ENCODE data around the gene ZMYND11.
"Not testable (repeated sequence)": the region's sequence is repeated elsewhere in the genome, so short reads cannot be mapped to it uniquely, and the experiment has no call there.

Gene ZMYND11

GRCh38 chr10:283140-283479, 147.9 kb downstream of the ZMYND11 start:
- no peak for DNase-seq (ENCODE audit: low spot score)

DNA sequence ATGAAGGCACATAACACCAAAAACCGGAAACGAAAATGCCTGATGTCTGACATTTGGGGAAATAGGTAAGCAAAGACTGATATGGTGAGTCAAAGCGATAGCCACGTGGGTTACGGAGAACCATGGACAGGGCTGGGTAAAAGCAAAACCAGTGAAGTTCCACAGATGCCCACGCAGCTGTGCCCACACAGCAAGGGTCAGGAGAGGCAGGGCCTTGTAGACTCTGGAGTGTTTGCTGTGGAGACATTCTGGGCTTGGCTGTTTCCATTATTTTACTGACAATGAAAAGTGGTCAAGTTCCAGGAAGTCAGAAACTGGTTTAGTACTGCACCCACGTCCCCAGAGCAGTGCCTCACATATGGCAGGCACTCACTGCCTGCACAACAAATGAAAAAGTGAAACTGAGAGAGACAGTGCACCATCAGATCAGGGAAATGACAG, 148.7 kb downstream of the ZMYND11 start:
- peak; percentile 69 for DNase-seq (ENCODE audit: low spot score)

DNA sequence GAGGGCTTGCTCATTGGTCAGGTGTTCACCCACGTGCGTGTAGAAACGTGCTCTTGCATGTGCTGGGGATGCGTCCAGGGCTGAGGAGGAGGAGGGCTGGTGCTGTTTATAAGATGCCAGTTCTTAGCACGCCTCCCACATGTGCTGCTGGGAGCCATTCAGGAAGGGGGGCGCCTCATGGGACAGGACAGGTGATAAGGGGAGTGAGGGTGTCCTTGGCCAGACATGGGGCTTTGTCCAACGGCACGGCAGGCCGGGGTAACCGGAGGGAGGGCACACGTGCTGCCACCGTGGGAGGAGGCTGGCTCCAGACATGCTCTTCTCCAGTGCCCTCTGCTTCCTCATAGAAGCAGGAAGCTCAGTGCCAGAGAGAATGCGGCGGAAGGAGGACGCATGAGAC, 150.0 kb downstream of the ZMYND11 start:
- DNase-seq (ENCODE audit: low spot score), result no peak

GRCh38 chr10:287026-287709, 151.9 kb downstream of the ZMYND11 start:
- DNase-seq (ENCODE audit: low spot score), result no peak

GRCh38 chr10:287814-288213, 152.6 kb downstream of the ZMYND11 start:
- no peak for DNase-seq (ENCODE audit: low spot score)

DNA sequence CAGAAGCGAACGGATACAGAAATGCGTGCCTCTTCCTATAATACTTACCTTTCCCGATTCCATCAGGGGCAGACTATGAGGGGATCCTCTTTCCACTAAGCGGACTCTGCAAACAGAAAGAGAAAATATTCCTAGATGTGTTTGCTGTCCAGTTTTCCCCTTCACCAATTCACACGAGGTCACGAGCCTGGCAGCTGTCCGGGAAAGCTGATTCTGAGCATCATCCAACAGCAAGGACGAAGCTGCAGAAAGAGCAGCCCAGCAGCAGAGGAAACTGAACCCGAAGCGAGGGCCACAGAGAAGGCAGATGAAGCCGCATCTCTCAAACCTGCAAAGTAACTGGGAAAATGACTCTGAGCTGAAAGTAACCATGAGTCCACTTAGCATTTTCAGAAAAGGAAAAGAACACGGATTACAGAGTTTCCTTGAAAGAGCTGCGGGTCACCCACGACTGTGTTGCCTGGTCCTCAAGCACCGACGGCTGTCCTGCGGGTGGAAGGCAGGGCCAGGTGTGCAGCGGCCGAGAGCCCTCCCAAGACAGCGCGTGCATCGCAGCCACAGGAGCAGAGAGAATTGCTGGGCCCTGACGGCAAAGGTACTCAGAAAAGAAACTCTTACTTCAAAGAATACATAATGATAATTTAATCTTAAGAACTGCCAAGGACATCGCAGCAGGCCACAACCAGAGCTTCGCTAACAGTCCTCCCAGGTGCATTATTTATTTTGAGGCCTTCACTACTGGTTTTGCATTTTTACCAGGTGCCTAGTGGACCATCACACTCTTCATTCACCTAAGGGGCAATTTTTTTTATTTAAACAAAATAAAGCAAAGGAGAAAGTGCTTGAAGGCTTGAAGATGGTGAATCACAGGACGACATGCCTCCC, 153.3 kb downstream of the ZMYND11 start:
- peak; percentile 71 for DNase-seq (ENCODE audit: low spot score)

DNA sequence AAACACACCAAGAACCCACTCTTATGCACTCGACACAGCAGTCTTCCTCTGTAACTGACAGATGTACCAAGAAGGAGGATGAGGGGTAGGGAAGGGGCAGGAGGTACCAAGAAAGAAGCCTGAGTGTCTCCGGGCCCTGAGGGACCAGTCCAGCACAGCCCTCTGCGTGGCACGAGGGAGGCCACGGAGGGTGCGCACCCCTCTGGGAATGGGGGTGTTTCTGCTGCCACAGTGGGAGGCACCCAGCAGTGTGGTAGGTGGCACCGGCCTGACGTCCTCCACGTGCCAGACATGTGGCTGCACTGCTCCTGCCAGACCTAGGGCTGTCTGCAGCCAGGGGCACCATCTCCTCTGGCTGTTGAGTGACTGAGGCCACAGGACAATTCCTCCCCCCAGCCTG, 154.3 kb downstream of the ZMYND11 start:
- no peak for DNase-seq (ENCODE audit: low spot score)

GRCh38 chr10:290026-290725, 154.9 kb downstream of the ZMYND11 start:
- DNase-seq (ENCODE audit: low spot score), result no peak

DNA sequence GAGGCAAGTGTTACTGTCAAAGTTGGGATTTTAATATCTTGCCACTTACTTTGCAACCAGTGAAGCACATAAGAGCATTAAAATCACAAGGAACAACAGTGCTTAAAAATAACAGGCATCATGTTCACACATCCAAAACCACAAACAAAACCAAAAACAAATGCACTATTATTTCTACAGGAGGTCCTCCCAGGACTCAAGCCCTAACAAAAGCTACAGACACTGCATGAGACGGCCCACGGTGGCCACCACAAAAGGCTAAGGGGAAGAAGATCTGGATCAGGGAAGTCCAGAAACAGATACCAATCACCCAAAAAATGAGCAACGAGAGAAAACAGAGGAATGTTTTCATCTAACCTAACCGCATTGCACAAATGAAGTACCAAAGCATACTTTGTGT, 158.4 kb downstream of the ZMYND11 start:
- no peak for DNase-seq (ENCODE audit: low spot score)

GRCh38 chr10:297567-297966, 162.3 kb downstream of the ZMYND11 start:
- DNase-seq (ENCODE audit: low spot score), result no peak

DNA sequence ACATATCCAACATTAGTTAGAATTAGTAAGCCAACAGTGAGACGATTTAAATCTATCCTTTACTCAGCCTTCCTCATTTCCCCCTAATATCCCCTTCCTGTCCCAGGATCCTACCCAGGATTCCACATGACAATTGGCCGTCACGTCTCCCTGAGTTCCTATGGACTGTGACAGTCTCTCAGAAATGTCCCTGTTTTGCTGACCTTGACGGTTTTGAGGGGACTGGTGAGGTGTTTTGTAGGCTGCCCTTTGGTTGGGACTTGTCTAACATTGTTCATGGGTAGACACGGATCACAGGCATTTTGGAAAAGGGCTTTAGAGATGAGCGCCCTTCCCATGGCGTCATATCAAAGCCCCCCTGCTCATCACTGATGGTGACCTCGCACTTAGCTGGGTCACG, 162.8 kb downstream of the ZMYND11 start:
- no peak for DNase-seq (ENCODE audit: low spot score)

DNA sequence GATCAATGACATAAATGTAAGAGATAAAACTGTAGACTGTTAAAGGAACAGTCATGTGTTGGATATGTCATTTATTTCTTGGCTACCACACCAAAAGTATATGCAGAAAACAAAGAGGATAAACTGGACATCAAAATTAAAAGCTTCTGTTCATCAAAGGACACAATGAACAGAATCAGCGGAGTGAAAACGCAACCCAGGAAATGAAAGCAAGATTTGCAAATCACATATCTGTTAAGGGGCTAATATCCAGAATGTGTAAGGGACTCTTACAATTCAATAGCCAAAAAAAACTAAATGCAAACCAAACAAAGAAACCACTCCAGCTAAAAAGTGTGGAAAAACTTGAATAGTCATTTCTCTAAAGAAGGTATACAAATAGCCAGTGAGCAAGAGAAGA, 164.3 kb downstream of the ZMYND11 start:
- DNase-seq (ENCODE audit: low spot score), result no peak

GRCh38 chr10:299969-300368, 164.7 kb downstream of the ZMYND11 start:
- DNase-seq (ENCODE audit: low spot score), result no peak

- not testable (repeated sequence) for DNase-seq (ENCODE audit: low spot score)
Measured at GRCh38 chr10:300580-300979, 165.3 kb downstream of the ZMYND11 start.

- no peak for DNase-seq (ENCODE audit: low spot score)
Measured at GRCh38 chr10:301536-301935, 166.3 kb downstream of the ZMYND11 start.

Data from germinal center (tissue), 1 donor.